HEK293T (cell line): ENCODE results near the gene FCRL2.

Experiments
- FOXM1 ChIP-seq: fragments of 450-650 bp; IDR thresholded peaks from 2 replicates; pipeline ENCODE4 v1.6.1; 2017; ENCODE audit warnings: mild to moderate bottlenecking, borderline replicate concordance
- HDGF ChIP-seq: fragments of 450-650 bp; IDR thresholded peaks from 2 replicates; pipeline ENCODE4 v1.6.1; 2017; ENCODE audit warnings: antibody characterized with exemption, borderline replicate concordance

GRCh38 chr1:157820299-157820698 is 43.4 kb upstream of the FCRL2 start:
- no peak for TF ChIP-seq HDGF
- TF ChIP-seq FOXM1 = no peak
